Neural cell (in vitro differentiated cells): Measurements from ENCODE around the gene POSTN. TPM values are rescaled to one million over a fixed set of nuclear protein-coding genes. Genes with fewer than 3 reads are reported as not detected.
A peak's percentile ranks its signal among the peaks of the same experiment; 100 is the strongest.

ENCODE experiments used
- H2AFZ ChIP-seq: fragments of 200-600, 300-800 bp; sonication (generic), shearing (Covaris generic); 2 replicates; pipeline ENCODE4 v1.6.0; 2014; ENCODE audit warnings: low read depth, mild to moderate bottlenecking, antibody characterized with exemption, low read length, moderate library complexity
- H3F3A ChIP-seq: fragments of 200-600 bp; shearing (Covaris generic); 2 replicates; pipeline ENCODE4 v1.6.1; 2016; ENCODE audit warnings: mild to moderate bottlenecking, moderate library complexity, mixed read lengths, antibody characterized with exemption, low read length; ENCODE audit not compliant: insufficient read depth, poor library complexity, severe bottlenecking
- H3K27ac ChIP-seq: fragments of 200-600, 300-800 bp; sonication (generic), shearing (Covaris generic); 2 replicates; pipeline ENCODE4 v1.5.1; 2014; ENCODE audit warnings: mild to moderate bottlenecking, low read length, moderate library complexity
- H3K27me3 ChIP-seq: fragments of 300-800, 200-600 bp; sonication (generic), shearing (Covaris generic); 2 replicates; pipeline ENCODE4 v1.6.0; 2014; ENCODE audit warnings: mild to moderate bottlenecking, low read depth, low read length, moderate library complexity; ENCODE audit not compliant: insufficient read depth
- H3K36me3 ChIP-seq: fragments of 300-800, 200-600 bp; sonication (generic), shearing (Covaris generic); 2 replicates; pipeline ENCODE4 v1.5.1; 2014; ENCODE audit warnings: mild to moderate bottlenecking, antibody characterized with exemption, low read length, moderate library complexity; ENCODE audit not compliant: insufficient read depth
- H3K4me2 ChIP-seq: fragments of 300-800, 200-600 bp; sonication (generic), shearing (Covaris generic); 2 replicates; pipeline ENCODE4 v1.6.0; 2014; ENCODE audit warnings: mild to moderate bottlenecking, low read length
- H3K4me3 ChIP-seq: fragments of 300-800, 200-600 bp; sonication (generic), shearing (Covaris generic); 2 replicates; pipeline ENCODE4 v1.5.1; 2014; ENCODE audit warnings: mild to moderate bottlenecking, low read length, moderate library complexity
- H3K79me2 ChIP-seq: fragments of 200-600 bp; shearing (Covaris generic); replicated peaks from 2 replicates; pipeline ENCODE4 v1.6.0; 2014; ENCODE audit warnings: mild to moderate bottlenecking, low read length, moderate library complexity; ENCODE audit not compliant: insufficient read depth
- H3K9ac ChIP-seq: fragments of 300-800, 200-600 bp; sonication (generic), shearing (Covaris generic); 2 replicates; pipeline ENCODE4 v1.6.1; 2016; ENCODE audit warnings: mild to moderate bottlenecking, low read length, mixed read lengths
- H3K9me2 ChIP-seq: fragments of 200-600 bp; shearing (Covaris generic); 2 replicates; pipeline ENCODE4 v1.6.1; 2016; ENCODE audit warnings: mild to moderate bottlenecking, low read length, mixed read lengths; ENCODE audit not compliant: insufficient read depth
- H3K9me3 ChIP-seq: fragments of 200-600, 300-800 bp; sonication (generic), shearing (Covaris generic); 2 replicates; pipeline ENCODE4 v1.6.1; 2016; ENCODE audit warnings: mild to moderate bottlenecking, mixed run types, low read length, moderate library complexity, mixed read lengths
- H4K20me1 ChIP-seq: fragments of 200-600 bp; shearing (Covaris generic); 2 replicates; pipeline ENCODE4 v1.6.1; 2016; ENCODE audit warnings: mild to moderate bottlenecking, mixed run types; ENCODE audit not compliant: insufficient read depth
- CTCF ChIP-seq: fragments of 450-650 bp; IDR thresholded peaks from 2 replicates; pipeline ENCODE4 v1.5.1; 2014; ENCODE audit warnings: antibody characterized with exemption, mild to moderate bottlenecking, moderate library complexity; ENCODE audit not compliant: poor library complexity, severe bottlenecking
- EP300 ChIP-seq: fragments of 450-650 bp; conservative IDR thresholded peaks from 2 replicates; pipeline ENCODE4 v1.6.1; 2014; ENCODE audit warnings: antibody characterized with exemption, mild to moderate bottlenecking, moderate library complexity; ENCODE audit not compliant: poor library complexity, severe bottlenecking
- EZH2 ChIP-seq: fragments of 200-600, 300-800 bp; shearing (Covaris generic), sonication (generic); IDR thresholded peaks from 2 replicates; pipeline ENCODE4 v1.6.1; 2014; ENCODE audit warnings: antibody characterized with exemption, low read length, borderline replicate concordance, mild to moderate bottlenecking; ENCODE audit not compliant: insufficient read depth, poor library complexity, severe bottlenecking
- MXI1 ChIP-seq: fragments of 450-650 bp; conservative IDR thresholded peaks from 2 replicates; pipeline ENCODE4 v1.6.1; 2014; ENCODE audit warnings: antibody characterized with exemption, mild to moderate bottlenecking; ENCODE audit not compliant: poor library complexity, severe bottlenecking
- POLR2AphosphoS5 ChIP-seq: IDR thresholded peaks from 2 replicates; pipeline ENCODE4 v1.6.1; 2012
- RAD21 ChIP-seq: fragments of 450-650 bp; conservative IDR thresholded peaks from 2 replicates; pipeline ENCODE4 v1.6.1; 2014; ENCODE audit warnings: antibody characterized with exemption, mild to moderate bottlenecking, moderate library complexity
- REST ChIP-seq: IDR thresholded peaks from 2 replicates; pipeline ENCODE4 v1.6.1; 2012; ENCODE audit warnings: borderline replicate concordance
- SMC3 ChIP-seq: fragments of 450-650 bp; conservative IDR thresholded peaks from 2 replicates; pipeline ENCODE4 v1.6.1; 2014; ENCODE audit warnings: antibody characterized with exemption, mild to moderate bottlenecking, moderate library complexity; ENCODE audit not compliant: poor library complexity
- TAF1 ChIP-seq: IDR thresholded peaks from 2 replicates; pipeline ENCODE4 v1.6.1; 2012; ENCODE audit warnings: low read depth
- polyA plus RNA-seq: library from polyadenylated mRNA; depleted of rRNA; stranded (reverse); fragments of >200 nt; gene quantifications from 2 replicates; pipeline ENCODE4 v1.2.3, GENCODE V29; 2014

POSTN gene
- polyA plus RNA-seq, 1 donor from 2014 or later = 1.8 TPM

GRCh38 chr13:37640499-37640898 lies 41.9 kb upstream of the POSTN start:
- H3K4me3 ChIP-seq = no peak overlapping the region
- no peaks in the 10 kb centered on the region for H3K9me2 ChIP-seq
- no peaks in the 10 kb centered on the region for H4K20me1 ChIP-seq
- no peak for TF ChIP-seq EZH2
- peak; percentile 88 for TF ChIP-seq RAD21
- TF ChIP-seq CTCF = peak; percentile 82
- peak; percentile 92 for TF ChIP-seq SMC3
- H3F3A ChIP-seq = no peaks in the 10 kb centered on the region
- no peaks in the 10 kb centered on the region for H3K9me3 ChIP-seq
- H3K27ac ChIP-seq = no peak overlapping the region
- no peak overlapping the region for H2AFZ ChIP-seq
- H3K27me3 ChIP-seq = no peaks in the 10 kb centered on the region
- no peaks in the 10 kb centered on the region for H3K79me2 ChIP-seq
- H3K9ac ChIP-seq = no peak overlapping the region
- no peaks in the 10 kb centered on the region for H3K36me3 ChIP-seq
- no peak overlapping the region for H3K4me2 ChIP-seq

GRCh38 chr13:37636701-37637100 lies 38.1 kb upstream of the POSTN start:
- H2AFZ ChIP-seq = no peak overlapping the region
- H3K9me3 ChIP-seq = no peaks in the 10 kb centered on the region
- H3K9me2 ChIP-seq = no peaks in the 10 kb centered on the region
- no peaks in the 10 kb centered on the region for H3F3A ChIP-seq
- H3K27me3 ChIP-seq = no peaks in the 10 kb centered on the region
- TF ChIP-seq EP300 (no peak), MXI1 (no peak), SMC3 (no peak), REST (no peak), TAF1 (no peak), EZH2 (no peak), RAD21 (no peak)
- no peak overlapping the region for H3K4me2 ChIP-seq
- no peak overlapping the region for H3K27ac ChIP-seq
- H3K79me2 ChIP-seq = no peaks in the 10 kb centered on the region
- H3K9ac ChIP-seq = no peak overlapping the region
- H3K36me3 ChIP-seq = no peaks in the 10 kb centered on the region
- no peak overlapping the region for H3K4me3 ChIP-seq
- no peaks in the 10 kb centered on the region for H4K20me1 ChIP-seq

DNA sequence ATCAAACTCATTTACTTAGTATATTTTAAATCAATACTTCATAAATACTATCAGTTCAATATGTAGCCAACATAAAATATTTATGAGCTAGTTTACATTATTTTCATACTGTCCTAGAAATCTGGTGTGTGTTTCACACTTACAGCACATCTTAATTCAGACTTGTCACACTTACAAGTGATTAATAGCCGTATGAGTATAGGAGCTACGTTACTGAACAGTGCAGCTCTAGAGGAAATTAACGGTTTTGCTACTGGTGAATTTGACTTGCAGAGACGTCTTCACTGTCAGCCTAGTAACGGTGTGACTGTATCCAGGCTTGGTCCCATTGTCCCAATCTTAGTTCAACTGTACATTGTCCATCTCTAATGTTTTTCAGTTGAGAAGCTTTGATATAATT lies 33.7 kb upstream of the POSTN start:
- no peaks in the 10 kb centered on the region for H3K79me2 ChIP-seq
- H4K20me1 ChIP-seq = no peaks in the 10 kb centered on the region
- no peak overlapping the region for H3K4me3 ChIP-seq
- TF ChIP-seq EP300 (no peak), REST (no peak), EZH2 (no peak), RAD21 (no peak), TAF1 (no peak), CTCF (no peak), POLR2AphosphoS5 (no peak), SMC3 (no peak), MXI1 (no peak)
- no peak overlapping the region for H2AFZ ChIP-seq
- no peak overlapping the region for H3K4me2 ChIP-seq
- H3K27me3 ChIP-seq = no peaks in the 10 kb centered on the region
- no peaks in the 10 kb centered on the region for H3K9me3 ChIP-seq
- no peak overlapping the region for H3K27ac ChIP-seq
- H3K9ac ChIP-seq = no peak overlapping the region
- no peaks in the 10 kb centered on the region for H3K36me3 ChIP-seq
- H3F3A ChIP-seq = no peaks in the 10 kb centered on the region
- H3K9me2 ChIP-seq = no peaks in the 10 kb centered on the region
